GM12878 (cell line): ENCODE measurements around the gene KIRREL3. TPM values are rescaled to one million over a fixed set of nuclear protein-coding genes. Genes with fewer than 3 reads are reported as not detected.

Experiments
- ATAC-seq: fragments of 200-7000 bp; cut with Tn5 transposase; 3 replicates; pipeline ENCODE4 v1.9.1; 2020; ENCODE audit warnings: mild to moderate bottlenecking, moderate library complexity
- BruUV-seq: library from RNA; stranded (reverse); fragments of 400-500 nt; replicated peaks from 2 replicates; lab custom pipeline; 2021; lab: Mats Ljungman, UMichigan
- CTCF ChIA-PET: fragments of 300-600 bp; sonication (Branson Sonifier 250); formaldehyde crosslinking; extraction: SDS; loops from one replicate; lab custom pipeline; 2021; ENCODE audit warnings: inconsistent platforms; lab: Yijun Ruan, JAX
- POLR2A ChIA-PET: fragments of 350-600 bp; formaldehyde crosslinking; extraction: SDS; loops from one replicate; lab custom pipeline; 2021; ENCODE audit warnings: inconsistent platforms; lab: Charles Lee
- RAD21 ChIA-PET: fragments of 300-600 bp; sonication (Branson Sonifier 250); formaldehyde crosslinking; loops from one replicate; lab custom pipeline; 2023; ENCODE audit warnings: antibody characterized with exemption; ENCODE audit not compliant: unreplicated experiment; lab: Charles Lee
- SMC1A ChIA-PET: fragments of 300-600 bp; sonication (Branson Sonifier 250); formaldehyde crosslinking; loops from one replicate; lab custom pipeline; 2023; ENCODE audit not compliant: unreplicated experiment, uncharacterized antibody; lab: Charles Lee
- DNase-seq: peaks from one replicate; pipeline ENCODE4 v3.0.0-alpha.2; 2011; ENCODE audit warnings: low read depth, low spot score
- FAIRE-seq: peaks from 3 replicates; lab custom pipeline; 2011; peaks lifted over from hg19 to GRCh38; lab: Jason Lieb, UNC
- H2AFZ ChIP-seq: 2 replicates; pipeline ENCODE4 v1.6.0; 2011; ENCODE audit warnings: low read depth, low read length, control low read depth; ENCODE audit not compliant: control insufficient read depth
- H3K27ac ChIP-seq: 2 replicates; pipeline ENCODE4 v1.5.1; 2011; ENCODE audit warnings: control low read depth; ENCODE audit not compliant: control insufficient read depth, insufficient read depth
- H3K27me3 ChIP-seq, 2 experiments: replicated peaks in 1 of 2; 2 replicates each; pipeline versions ENCODE4 v1.6.0 to v1.6.1; 2011; ENCODE audit warnings: low read length in 1 of 2; ENCODE audit not compliant: control insufficient read depth in 2 of 2, insufficient read depth in 2 of 2
- H3K36me3 ChIP-seq, 2 experiments: 2 replicates each; pipeline ENCODE4 v1.5.1; 2011; ENCODE audit warnings: low read length in 1 of 2; ENCODE audit not compliant: control insufficient read depth in 2 of 2, insufficient read depth in 2 of 2
- H3K4me1 ChIP-seq: 2 replicates; pipeline ENCODE4 v1.6.1; 2011; ENCODE audit warnings: mild to moderate bottlenecking, low read length, moderate library complexity, mixed read lengths; ENCODE audit not compliant: control insufficient read depth, insufficient read depth
- H3K4me2 ChIP-seq: 2 replicates; pipeline ENCODE4 v1.6.0; 2011; ENCODE audit warnings: control low read depth; ENCODE audit not compliant: control insufficient read depth, insufficient read depth
- H3K4me3 ChIP-seq: fragments of 200-600 bp; sonication (generic); 2 replicates; pipeline ENCODE4 v1.5.1; 2016
- H3K79me2 ChIP-seq: 2 replicates; pipeline ENCODE4 v1.6.0; 2011; ENCODE audit warnings: low read length; ENCODE audit not compliant: control insufficient read depth, insufficient read depth
- H3K9ac ChIP-seq: 2 replicates; pipeline ENCODE4 v1.8.0; 2011; ENCODE audit warnings: low read length, control low read depth, mixed read lengths; ENCODE audit not compliant: control insufficient read depth, insufficient read depth
- H3K9me3 ChIP-seq: replicated peaks from 3 replicates; pipeline ENCODE4 v1.5.1; 2011; ENCODE audit warnings: mild to moderate bottlenecking, low read length; ENCODE audit not compliant: control insufficient read depth, insufficient read depth
- H4K20me1 ChIP-seq: 2 replicates; pipeline ENCODE4 v1.6.0; 2011; ENCODE audit not compliant: control insufficient read depth, insufficient read depth
- ETV6 ChIP-seq, 2 experiments: fragments of 450-650 bp in 1 of 2; IDR thresholded peaks in 1 of 2; conservative IDR thresholded peaks in 1 of 2; 2 replicates each; pipeline ENCODE4 v1.6.1; 2014; ENCODE audit warnings: antibody characterized with exemption in 1 of 2, borderline replicate concordance in 1 of 2, low read depth in 1 of 2, mild to moderate bottlenecking in 1 of 2, moderate library complexity in 1 of 2
- NBN ChIP-seq: fragments of 450-650 bp; IDR thresholded peaks from 2 replicates; pipeline ENCODE4 v1.6.1; 2016
- PAX5 ChIP-seq: IDR thresholded peaks from 2 replicates; pipeline ENCODE4 v1.6.1; 2011; ENCODE audit warnings: low read depth, low read length, borderline replicate concordance
- POLR2AphosphoS2 ChIP-seq: IDR thresholded peaks from 2 replicates; pipeline ENCODE4 v1.6.1; 2011; ENCODE audit warnings: low read depth, mild to moderate bottlenecking, low read length, improper control_type of control experiment, moderate library complexity
- POU2F2 ChIP-seq: IDR thresholded peaks from 3 replicates; pipeline ENCODE4 v1.6.1; 2011; ENCODE audit warnings: low read depth, mild to moderate bottlenecking, low read length, borderline replicate concordance
- RAD21 ChIP-seq: IDR thresholded peaks from 2 replicates; pipeline ENCODE4 v1.6.1; 2011; ENCODE audit warnings: mild to moderate bottlenecking, low read depth, low read length, moderate library complexity; ENCODE audit not compliant: insufficient read depth
- SMARCA5 ChIP-seq: fragments of 450-650 bp; IDR thresholded peaks from 2 replicates; pipeline ENCODE4 v1.6.1; 2017; ENCODE audit warnings: mild to moderate bottlenecking
- SREBF1 ChIP-seq: IDR thresholded peaks from 2 replicates; pipeline ENCODE4 v1.6.1; 2012; ENCODE audit warnings: mild to moderate bottlenecking, low read length
- STAT3 ChIP-seq: IDR thresholded peaks from 2 replicates; pipeline ENCODE4 v1.6.1; 2011; ENCODE audit warnings: low read depth, low read length, improper control_type of control experiment
- SUPT20H ChIP-seq: IDR thresholded peaks from 2 replicates; pipeline ENCODE4 v1.6.1; 2011; ENCODE audit warnings: low read depth, mild to moderate bottlenecking, low read length, moderate library complexity, borderline replicate concordance; ENCODE audit not compliant: control insufficient read depth
- TCF3 ChIP-seq: IDR thresholded peaks from 2 replicates; pipeline ENCODE4 v1.6.1; 2012; ENCODE audit warnings: low read depth, mild to moderate bottlenecking, low read length, borderline replicate concordance; ENCODE audit not compliant: insufficient read depth
- WGBS: methylation state at CpG from one replicate; pipeline ENCODE4 v1.1.6; 2016; ENCODE audit warnings: low lambda C conversion rate; ENCODE audit not compliant: insufficient replicate concordance, insufficient coverage; ENCODE audit errors: missing lambda C conversion rate; 5-methylcytosine and 5-hydroxymethylcytosine counted together
- in situ Hi-C: fragments of 300-500 bp; cut with MboI; formaldehyde crosslinking; loops from 9 replicates; pipeline ENCODE4 v1.14.3; 2018; ENCODE audit warnings: mixed read lengths
- intact Hi-C: fragments of 100-400 bp; cut with micrococcal nuclease; formaldehyde crosslinking; loops from one replicate; pipeline ENCODE4 v1.14.2; 2022; ENCODE audit not compliant: unreplicated experiment
- polyA plus RNA-seq, 11 experiments: library from polyadenylated mRNA; depleted of rRNA in 4 of 11; unstranded in 6 of 11; stranded (reverse) in 5 of 11; fragments of >200 nt; fragmentation: Nextera tagmentation in 4 of 11; fragmentation: Illumina TruSeq in 1 of 11; extraction: Ambion mirVana in 4 of 11; extraction: Trizol in 1 of 11; gene quantifications; 1 replicate in 1 of 11; 2 replicates in 10 of 11; pipeline versions ENCODE4 v1.2.1 to v1.2.3, GENCODE V29; 2011 to 2016; ENCODE audit warnings: inconsistent platforms in 2 of 11, missing spikeins in 2 of 11, low read depth in 1 of 11
- total RNA-seq, 4 experiments: library from RNA; depleted of rRNA in 3 of 4; stranded (reverse); fragments of >200 nt in 3 of 4; fragmentation: Illumina TruSeq in 1 of 4; extraction: Trizol in 1 of 4; gene quantifications; 2 replicates each; pipeline versions ENCODE4 v1.2.1 to v1.2.3, GENCODE V29; 2013 to 2021
- TF ChIP-seq, protein P1 (sequence below): fragments of 450-650 bp; formaldehyde crosslinking; IDR thresholded peaks from 2 replicates; pipeline ENCODE4 v1.5.0; 2022; ENCODE audit warnings: mild to moderate bottlenecking, missing genetic modification characterization
- TF ChIP-seq, protein P2 (sequence below): fragments of 150-350 bp; IDR thresholded peaks from 2 replicates; pipeline ENCODE4 v1.6.1; 2016; ENCODE audit warnings: low read depth, low read length
- TF ChIP-seq, protein P3 (sequence below): IDR thresholded peaks from 2 replicates; pipeline ENCODE4 v1.6.1; 2011; ENCODE audit warnings: mild to moderate bottlenecking, low read depth, low read length, moderate library complexity; ENCODE audit not compliant: insufficient replicate concordance

The KIRREL3 gene
- total and polyA plus RNA-seq, 10 of the 15 experiments (the other 5 are each of a cell fraction or from before 2014, with no cell fraction given) = under 0.01 TPM; not detected in 9

DNA sequence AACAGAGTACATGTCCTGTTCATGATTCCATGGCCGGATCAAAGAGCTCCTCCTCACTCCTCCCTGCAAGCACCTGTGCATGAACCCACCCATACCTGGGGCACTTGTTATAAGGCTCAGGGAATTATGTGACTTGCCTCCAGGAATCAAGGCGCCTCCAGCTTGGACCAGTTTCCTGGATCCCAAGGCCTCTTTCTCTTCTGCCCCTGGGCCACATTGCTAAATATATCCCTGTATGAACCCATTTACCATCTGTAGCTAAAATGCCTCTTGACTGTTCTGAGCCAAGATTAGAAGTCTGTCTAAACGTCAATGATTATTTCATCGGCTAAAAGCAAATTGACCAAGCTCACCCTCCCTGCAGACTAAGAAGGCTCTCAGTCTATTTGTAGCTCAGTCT, 135.6 kb downstream of the KIRREL3 start (continued):
- TF ChIP-seq, protein P1, sequence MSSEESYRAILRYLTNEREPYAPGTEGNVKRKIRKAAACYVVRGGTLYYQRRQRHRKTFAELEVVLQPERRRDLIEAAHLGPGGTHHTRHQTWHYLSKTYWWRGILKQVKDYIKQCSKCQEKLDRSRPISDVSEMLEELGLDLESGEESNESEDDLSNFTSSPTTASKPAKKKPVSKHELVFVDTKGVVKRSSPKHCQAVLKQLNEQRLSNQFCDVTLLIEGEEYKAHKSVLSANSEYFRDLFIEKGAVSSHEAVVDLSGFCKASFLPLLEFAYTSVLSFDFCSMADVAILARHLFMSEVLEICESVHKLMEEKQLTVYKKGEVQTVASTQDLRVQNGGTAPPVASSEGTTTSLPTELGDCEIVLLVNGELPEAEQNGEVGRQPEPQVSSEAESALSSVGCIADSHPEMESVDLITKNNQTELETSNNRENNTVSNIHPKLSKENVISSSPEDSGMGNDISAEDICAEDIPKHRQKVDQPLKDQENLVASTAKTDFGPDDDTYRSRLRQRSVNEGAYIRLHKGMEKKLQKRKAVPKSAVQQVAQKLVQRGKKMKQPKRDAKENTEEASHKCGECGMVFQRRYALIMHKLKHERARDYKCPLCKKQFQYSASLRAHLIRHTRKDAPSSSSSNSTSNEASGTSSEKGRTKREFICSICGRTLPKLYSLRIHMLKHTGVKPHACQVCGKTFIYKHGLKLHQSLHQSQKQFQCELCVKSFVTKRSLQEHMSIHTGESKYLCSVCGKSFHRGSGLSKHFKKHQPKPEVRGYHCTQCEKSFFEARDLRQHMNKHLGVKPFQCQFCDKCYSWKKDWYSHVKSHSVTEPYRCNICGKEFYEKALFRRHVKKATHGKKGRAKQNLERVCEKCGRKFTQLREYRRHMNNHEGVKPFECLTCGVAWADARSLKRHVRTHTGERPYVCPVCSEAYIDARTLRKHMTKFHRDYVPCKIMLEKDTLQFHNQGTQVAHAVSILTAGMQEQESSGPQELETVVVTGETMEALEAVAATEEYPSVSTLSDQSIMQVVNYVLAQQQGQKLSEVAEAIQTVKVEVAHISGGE (CRISPR knock-in tag) = no peak
- TF ChIP-seq TCF3 = no peak

DNA sequence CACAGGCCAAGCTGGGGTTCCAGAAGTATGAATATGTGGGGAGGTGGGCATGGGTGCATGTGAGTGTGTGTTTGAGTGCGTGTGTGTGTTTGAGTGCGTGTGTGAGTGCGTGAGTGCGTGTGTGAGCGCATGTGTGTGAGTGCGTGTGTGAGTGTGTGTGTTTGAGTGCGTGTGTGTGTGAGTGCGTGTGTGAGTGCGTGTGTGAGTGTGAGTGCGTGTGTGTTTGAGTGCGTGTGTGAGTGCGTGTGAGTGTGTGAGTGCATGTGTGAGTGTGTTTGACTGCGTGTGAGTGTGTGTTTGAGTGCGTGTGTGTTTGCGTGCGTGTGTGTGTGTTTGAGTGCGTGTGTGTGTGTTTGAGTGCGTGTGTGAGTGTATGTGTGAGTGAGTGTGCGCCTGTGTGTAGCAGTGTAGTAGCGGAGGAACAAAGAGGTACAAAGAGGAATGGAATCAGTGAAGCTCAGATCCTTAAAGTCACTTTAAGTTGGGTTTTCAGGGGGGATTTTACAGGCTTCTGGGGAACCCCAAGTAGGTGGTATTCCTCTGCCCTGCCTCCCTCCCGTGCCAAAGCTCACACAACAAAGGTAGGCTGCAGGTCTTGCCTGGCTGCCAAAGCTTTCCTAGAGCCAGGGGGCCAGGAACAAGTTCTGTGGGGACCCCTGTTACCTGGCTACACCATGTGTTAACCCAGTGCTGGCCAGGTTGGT, 137.1 kb downstream of the KIRREL3 start:
- peaks cover 0 to 4% of the 10 kb centered on the region in 2 experiments; a peak in 2 of 4 replicates for H3K27me3 ChIP-seq
- FAIRE-seq = no peak
- no peaks in the 10 kb centered on the region for H4K20me1 ChIP-seq
- H3K4me2 ChIP-seq = no peak overlapping the region
- 51% methylated on average over 21 of the region's 21 CpGs for WGBS
- no peaks in the 10 kb centered on the region for H3K79me2 ChIP-seq
- no peak for DNase-seq
- H3K4me3 ChIP-seq = no peak overlapping the region
- no peaks in the 10 kb centered on the region for H3K36me3 ChIP-seq
- POLR2A ChIA-PET = no interaction called here
- H3K4me1 ChIP-seq = peaks cover 5% of the 10 kb centered on the region
- BruUV-seq = no TSS peak
- H3K9me3 ChIP-seq = no peaks in the 10 kb centered on the region
- peak; percentile 77 for ATAC-seq
- no peak overlapping the region for H2AFZ ChIP-seq
- in situ Hi-C loops = no loop called here
- intact Hi-C loops = loop anchor here (1.0 to 10.0 kb wide), 2 partner anchors 147 to 419 kb away; no protein-coding TSS in a partner anchor
- CTCF ChIA-PET = no interaction called here
- RAD21 ChIA-PET = no interaction called here
- H3K9ac ChIP-seq = no peak overlapping the region
- no peak overlapping the region for H3K27ac ChIP-seq
- SMC1A ChIA-PET = interaction anchor here (1.3 kb wide), 1 partner anchor 15 kb away, joined by 3 read pairs; no protein-coding TSS in a partner anchor
- TF ChIP-seq SMARCA5 = no peak
- peak; percentile 46; the same call in 1 of the 2 replicates for TF ChIP-seq PAX5
- peak; percentile 37; the same call in 1 of the 2 replicates for TF ChIP-seq NBN
- TF ChIP-seq, protein P2, sequence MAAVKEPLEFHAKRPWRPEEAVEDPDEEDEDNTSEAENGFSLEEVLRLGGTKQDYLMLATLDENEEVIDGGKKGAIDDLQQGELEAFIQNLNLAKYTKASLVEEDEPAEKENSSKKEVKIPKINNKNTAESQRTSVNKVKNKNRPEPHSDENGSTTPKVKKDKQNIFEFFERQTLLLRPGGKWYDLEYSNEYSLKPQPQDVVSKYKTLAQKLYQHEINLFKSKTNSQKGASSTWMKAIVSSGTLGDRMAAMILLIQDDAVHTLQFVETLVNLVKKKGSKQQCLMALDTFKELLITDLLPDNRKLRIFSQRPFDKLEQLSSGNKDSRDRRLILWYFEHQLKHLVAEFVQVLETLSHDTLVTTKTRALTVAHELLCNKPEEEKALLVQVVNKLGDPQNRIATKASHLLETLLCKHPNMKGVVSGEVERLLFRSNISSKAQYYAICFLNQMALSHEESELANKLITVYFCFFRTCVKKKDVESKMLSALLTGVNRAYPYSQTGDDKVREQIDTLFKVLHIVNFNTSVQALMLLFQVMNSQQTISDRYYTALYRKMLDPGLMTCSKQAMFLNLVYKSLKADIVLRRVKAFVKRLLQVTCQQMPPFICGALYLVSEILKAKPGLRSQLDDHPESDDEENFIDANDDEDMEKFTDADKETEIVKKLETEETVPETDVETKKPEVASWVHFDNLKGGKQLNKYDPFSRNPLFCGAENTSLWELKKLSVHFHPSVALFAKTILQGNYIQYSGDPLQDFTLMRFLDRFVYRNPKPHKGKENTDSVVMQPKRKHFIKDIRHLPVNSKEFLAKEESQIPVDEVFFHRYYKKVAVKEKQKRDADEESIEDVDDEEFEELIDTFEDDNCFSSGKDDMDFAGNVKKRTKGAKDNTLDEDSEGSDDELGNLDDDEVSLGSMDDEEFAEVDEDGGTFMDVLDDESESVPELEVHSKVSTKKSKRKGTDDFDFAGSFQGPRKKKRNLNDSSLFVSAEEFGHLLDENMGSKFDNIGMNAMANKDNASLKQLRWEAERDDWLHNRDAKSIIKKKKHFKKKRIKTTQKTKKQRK = no peak
- TF ChIP-seq POLR2AphosphoS2 = no peak
- no peak for TF ChIP-seq ETV6 (conservative IDR thresholded peaks at IDR 0.05 in 1 of 2, IDR thresholded peaks at IDR 0.05 in 1 of 2; ENCODE audit: borderline replicate concordance in 1 of 2, low read depth in 1 of 2)
- TF ChIP-seq, protein P3, sequence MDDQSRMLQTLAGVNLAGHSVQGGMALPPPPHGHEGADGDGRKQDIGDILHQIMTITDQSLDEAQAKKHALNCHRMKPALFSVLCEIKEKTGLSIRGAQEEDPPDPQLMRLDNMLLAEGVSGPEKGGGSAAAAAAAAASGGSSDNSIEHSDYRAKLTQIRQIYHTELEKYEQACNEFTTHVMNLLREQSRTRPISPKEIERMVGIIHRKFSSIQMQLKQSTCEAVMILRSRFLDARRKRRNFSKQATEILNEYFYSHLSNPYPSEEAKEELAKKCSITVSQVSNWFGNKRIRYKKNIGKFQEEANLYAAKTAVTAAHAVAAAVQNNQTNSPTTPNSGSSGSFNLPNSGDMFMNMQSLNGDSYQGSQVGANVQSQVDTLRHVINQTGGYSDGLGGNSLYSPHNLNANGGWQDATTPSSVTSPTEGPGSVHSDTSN = peak; percentile 4
- no peak for TF ChIP-seq POU2F2
- no peak for TF ChIP-seq SREBF1
- TF ChIP-seq STAT3 = no peak
- TF ChIP-seq SUPT20H = no peak
- no peak for TF ChIP-seq RAD21
